H7 (cell line): Measurements from ENCODE around the gene CSF1. TPM values are rescaled to one million over a fixed set of nuclear protein-coding genes. Genes with fewer than 3 reads are reported as not detected.
"Not testable (repeated sequence)": the region's sequence is repeated elsewhere in the genome, so short reads cannot be mapped to it uniquely, and the experiment has no call there.

Experiments
- DNase-seq: peaks from one replicate; pipeline ENCODE4 v3.0.0; 2012
- H3K27me3 ChIP-seq: 2 replicates; pipeline ENCODE4 v1.6.0; 2011; ENCODE audit warnings: mild to moderate bottlenecking, low read length; ENCODE audit not compliant: control insufficient read depth, insufficient read depth
- H3K36me3 ChIP-seq: replicated peaks from 2 replicates; pipeline ENCODE4 v1.5.1; 2011; ENCODE audit warnings: low read length; ENCODE audit not compliant: control insufficient read depth, insufficient read depth
- H3K4me3 ChIP-seq: 2 replicates; pipeline ENCODE4 v1.5.1; 2011; ENCODE audit warnings: low read depth, mild to moderate bottlenecking, control low read depth, low read length, moderate library complexity; ENCODE audit not compliant: insufficient read depth
- total RNA-seq: library from RNA; depleted of rRNA; stranded (reverse); fragments of >200 nt; shearing (Covaris generic); gene quantifications from 2 replicates; pipeline ENCODE4 v1.2.3, GENCODE V29; 2014

Gene CSF1
- total RNA-seq, 1 experiment from 2014 or later, result 5.5 TPM

DNA sequence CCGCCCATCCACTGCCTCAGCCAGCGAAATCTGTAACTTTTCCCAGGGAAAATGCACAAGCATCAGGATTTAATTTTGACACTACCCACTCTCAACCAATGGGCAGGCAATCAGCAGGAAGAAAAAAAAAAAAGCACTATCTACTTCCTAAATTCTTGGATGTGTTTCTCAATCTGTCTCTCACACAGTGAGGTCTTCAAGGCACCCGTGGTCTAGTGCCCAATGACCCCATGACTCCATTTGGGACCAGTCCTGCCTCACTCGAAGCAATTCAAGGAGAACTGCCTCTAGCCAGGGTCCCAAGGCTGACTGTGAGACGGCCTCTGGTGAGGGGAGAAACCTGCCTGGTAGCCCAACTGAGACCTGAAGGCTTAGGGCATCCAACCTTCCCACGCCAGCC is 35.9 kb downstream of the CSF1 start:
- no peak for DNase-seq
- Histone ChIP-seq H3K4me3 (no peak overlapping the region), H3K36me3 (no peaks in the 10 kb centered on the region), H3K27me3 (no peaks in the 10 kb centered on the region)

GRCh38 chr1:109947582-109948284 is 37.1 kb downstream of the CSF1 start:
- H3K36me3 ChIP-seq, result no peaks in the 10 kb centered on the region
- H3K4me3 ChIP-seq, result no peak overlapping the region
- H3K27me3 ChIP-seq, result no peaks in the 10 kb centered on the region
- DNase-seq, result no peak

- no peaks in the 10 kb centered on the region for H3K27me3 ChIP-seq
- no peaks in the 10 kb centered on the region for H3K36me3 ChIP-seq
- no peak for DNase-seq
- H3K4me3 ChIP-seq, result no peak overlapping the region
These were observed 37.6 kb downstream of the CSF1 start for GRCh38 chr1:109948285-109948630.

DNA sequence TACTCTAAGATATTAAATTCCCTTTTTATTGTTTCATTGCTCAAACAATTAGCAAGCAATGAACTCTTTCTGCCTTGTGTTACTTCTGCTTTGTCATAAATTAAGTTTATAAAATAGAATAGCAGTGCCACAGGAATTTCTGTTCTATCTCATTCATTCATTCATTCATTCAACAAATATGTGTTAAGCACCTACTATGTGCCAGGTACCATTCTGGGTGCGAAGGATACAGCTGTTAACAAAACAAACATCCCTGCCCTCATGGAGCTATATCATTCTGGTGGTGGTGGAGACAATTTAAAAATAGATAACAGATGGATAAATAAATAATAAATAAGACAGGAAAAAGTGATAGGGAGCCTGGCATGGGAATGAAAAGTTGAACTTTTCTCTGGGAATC is 39.4 kb downstream of the CSF1 start:
- Histone ChIP-seq H3K36me3 (no peaks in the 10 kb centered on the region), H3K27me3 (no peaks in the 10 kb centered on the region), H3K4me3 (no peak overlapping the region)
- no peak for DNase-seq

- no peaks in the 10 kb centered on the region for H3K27me3 ChIP-seq
- no peak for DNase-seq
- no peaks in the 10 kb centered on the region for H3K36me3 ChIP-seq
- H3K4me3 ChIP-seq, result no peak overlapping the region
These were observed 39.9 kb downstream of the CSF1 start for GRCh38 chr1:109950509-109950908.

DNA sequence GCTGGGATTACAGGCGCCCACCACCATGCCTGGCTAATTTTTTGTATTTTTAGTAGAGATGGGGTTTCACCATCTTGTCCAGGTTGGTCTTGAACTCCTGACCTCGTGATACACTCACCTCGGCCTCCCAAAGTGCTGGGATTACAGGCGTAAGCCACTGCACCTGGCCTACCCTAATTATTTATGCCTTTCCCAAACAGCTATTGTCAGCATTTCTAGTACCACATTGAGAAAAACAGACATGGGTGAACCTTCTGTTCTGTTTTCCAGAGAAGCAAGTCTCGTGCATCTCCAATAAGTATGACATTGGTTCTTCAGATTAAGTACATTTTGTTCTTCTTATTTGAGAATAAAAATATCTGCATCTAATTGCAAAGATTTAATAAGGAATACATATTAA is 40.9 kb downstream of the CSF1 start:
- not testable (repeated sequence) for H3K36me3 ChIP-seq, DNase-seq

DNA sequence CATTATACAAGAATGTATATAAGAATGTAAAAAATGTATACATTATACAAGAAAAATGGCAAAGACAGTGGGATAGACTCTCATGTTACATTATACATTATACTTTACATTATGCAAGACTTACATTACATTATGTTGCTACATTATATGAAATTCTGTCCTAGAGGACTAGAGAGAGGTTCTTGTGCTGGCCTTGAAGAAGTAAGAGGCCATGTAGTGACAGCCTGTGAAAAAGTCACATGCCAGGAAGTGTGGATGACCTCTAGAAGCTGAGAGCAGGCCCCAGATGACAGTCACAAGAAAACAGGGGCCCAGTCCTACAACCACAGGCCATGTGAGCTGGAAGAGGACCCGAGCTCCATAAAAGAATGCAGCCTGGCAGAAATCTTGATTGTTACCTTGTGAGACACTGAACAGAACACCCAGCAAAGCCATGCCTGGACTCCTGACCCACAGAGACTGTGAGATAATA is 43.4 kb downstream of the CSF1 start:
- no peak for DNase-seq
- Histone ChIP-seq H3K4me3 (no peak overlapping the region), H3K27me3 (peaks cover 6% of the 10 kb centered on the region; the same call in 1 of the 2 replicates), H3K36me3 (no peaks in the 10 kb centered on the region)

More for the DNA sequence above, 40.9 kb downstream of the CSF1 start:
- H3K4me3 ChIP-seq, H3K27me3 ChIP-seq: not testable (repeated sequence)

- Histone ChIP-seq H3K36me3 (no peaks in the 10 kb centered on the region), H3K4me3 (no peak overlapping the region), H3K27me3 (peaks cover 8% of the 10 kb centered on the region; the same call in 1 of the 2 replicates)
- DNase-seq, result no peak
These were observed 49.0 kb downstream of the CSF1 start for GRCh38 chr1:109959632-109959973.

DNA sequence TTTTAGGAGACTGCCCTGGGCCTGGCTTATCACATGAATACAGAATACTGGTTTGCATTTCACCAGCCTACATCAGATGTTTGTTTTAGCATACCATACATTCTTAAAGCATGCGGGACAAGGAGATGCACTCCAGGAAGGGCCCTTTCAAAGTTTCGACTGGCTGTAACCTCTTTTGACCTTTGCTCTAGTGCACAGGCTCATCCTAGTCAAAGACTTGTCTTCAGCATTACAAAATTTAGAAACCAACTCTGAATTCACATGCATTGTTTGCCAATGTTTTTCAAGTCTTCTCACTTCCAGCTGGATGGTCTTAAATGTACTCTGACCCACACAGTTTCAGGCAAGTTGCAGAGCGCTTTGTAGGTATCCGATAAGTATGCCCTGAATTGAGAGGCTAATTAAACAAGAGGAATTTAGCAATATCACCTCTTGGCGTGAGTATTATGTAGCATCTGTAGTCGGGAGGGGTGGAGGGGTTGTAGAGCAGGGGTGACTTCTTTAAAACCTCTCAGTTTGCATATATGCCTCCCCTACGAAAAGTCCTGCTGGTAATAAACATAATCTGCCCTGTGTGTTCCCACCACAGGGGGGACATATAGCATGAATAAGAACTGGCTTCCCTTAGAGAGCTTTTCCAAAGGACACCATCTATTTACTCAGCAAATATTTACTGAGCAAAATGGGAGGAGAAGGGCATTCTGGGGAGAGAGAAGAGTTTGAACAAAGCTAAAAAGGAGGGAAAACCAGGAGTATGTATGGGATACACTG is 49.5 kb downstream of the CSF1 start:
- Histone ChIP-seq H3K36me3 (no peaks in the 10 kb centered on the region), H3K27me3 (peaks cover 8% of the 10 kb centered on the region; the same call in 1 of the 2 replicates), H3K4me3 (no peak overlapping the region)
- DNase-seq, result peak; percentile 60

DNA sequence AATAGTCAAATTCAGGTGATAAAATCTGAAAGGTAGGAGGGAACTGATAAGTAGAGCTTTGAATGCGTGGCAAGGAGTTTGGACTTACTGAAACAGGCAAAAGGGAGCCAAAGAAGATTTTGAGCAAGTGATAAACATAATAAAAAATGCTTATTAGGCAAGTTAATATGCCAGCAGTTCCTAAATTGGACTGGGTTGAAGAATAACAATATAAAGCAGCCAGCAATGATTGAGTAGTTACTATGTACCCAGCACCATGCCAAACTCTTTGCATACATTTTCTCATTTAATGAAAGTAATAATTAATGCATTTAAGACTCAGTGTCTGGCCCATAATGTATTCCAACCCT is 50.1 kb downstream of the CSF1 start:
- no peaks in the 10 kb centered on the region for H3K36me3 ChIP-seq
- peaks cover 8% of the 10 kb centered on the region; the same call in 1 of the 2 replicates for H3K27me3 ChIP-seq
- no peak for DNase-seq
- no peak overlapping the region for H3K4me3 ChIP-seq

DNA sequence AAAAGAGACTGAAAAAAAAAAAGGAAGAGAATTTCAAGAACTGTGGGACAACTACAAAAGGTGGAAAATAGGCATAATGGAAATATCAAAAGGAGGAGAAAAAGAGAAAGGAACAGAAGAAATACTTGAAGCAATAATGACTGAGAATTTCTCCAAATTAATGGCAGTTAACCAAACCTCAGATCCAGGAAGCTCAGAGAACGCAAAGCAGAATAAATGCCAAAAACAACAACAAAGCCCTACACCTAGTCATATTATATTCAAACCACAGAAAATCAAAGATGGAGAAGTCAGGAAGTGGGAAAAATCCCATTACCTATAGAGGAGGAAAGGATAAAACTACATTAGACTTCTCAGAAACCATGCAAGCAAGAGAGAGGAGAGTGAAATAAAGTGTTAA is 53.2 kb downstream of the CSF1 start:
- no peak for DNase-seq
- Histone ChIP-seq H3K36me3 (no peaks in the 10 kb centered on the region), H3K27me3 (peaks cover 2% of the 10 kb centered on the region; the same call in 1 of the 2 replicates)

DNA sequence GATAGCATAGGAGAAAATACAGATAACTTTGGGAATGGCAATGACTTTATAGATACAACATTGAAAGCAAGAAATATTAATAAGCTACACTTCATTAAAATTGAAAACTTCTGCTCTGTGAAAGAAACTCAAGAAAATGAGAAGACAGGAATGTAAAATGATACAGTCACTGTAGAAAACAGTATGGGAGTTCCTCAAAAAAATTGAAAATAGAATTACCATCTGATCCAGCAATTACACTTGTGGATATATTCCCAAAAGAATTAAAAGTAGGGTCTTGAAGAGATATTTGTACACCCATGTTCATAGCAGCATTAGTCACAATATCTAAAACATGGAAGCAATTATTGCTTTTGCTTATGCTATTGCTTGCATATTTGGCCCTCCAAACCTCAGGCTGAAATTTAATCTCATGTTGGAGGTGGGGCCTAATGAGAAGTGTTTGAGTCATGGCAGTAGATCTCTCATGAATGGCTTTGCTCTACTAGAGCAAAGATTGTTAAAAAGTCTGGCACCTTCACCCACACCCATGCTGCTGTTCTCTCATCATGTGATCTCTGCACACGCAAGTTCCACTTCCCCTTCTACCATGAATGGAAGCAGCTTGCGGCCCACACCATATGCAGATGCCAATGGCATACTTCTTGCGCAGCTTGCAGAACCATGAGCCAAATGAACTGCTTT is 58.6 kb downstream of the CSF1 start:
- Histone ChIP-seq H3K36me3 (no peaks in the 10 kb centered on the region), H3K4me3 (no peak overlapping the region), H3K27me3 (no peaks in the 10 kb centered on the region)
- DNase-seq, result no peak

More for the DNA sequence above, 53.2 kb downstream of the CSF1 start:
- H3K4me3 ChIP-seq, result no peak overlapping the region

DNA sequence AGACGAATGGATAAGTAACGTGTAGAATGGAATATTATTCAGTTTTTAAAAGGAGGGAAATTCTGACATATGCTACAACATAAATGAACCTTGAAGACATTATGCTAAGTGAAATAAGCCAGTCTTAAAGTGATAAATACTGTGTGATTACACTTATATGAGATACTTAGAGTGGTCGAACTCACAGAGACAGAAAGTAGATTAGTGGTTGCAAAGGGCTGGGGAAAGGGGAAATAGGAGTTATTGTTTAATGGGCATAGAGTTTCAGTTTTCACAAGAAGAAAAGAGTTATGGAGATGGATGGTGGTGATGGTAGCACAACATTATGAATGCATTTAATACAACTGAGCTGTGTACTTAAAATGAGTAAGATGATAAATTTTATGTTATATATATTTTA is 59.3 kb downstream of the CSF1 start:
- DNase-seq, result no peak
- H3K27me3 ChIP-seq, result no peaks in the 10 kb centered on the region
- H3K4me3 ChIP-seq, result no peak overlapping the region
- no peaks in the 10 kb centered on the region for H3K36me3 ChIP-seq

- H3K27me3 ChIP-seq, result no peaks in the 10 kb centered on the region
- no peaks in the 10 kb centered on the region for H3K36me3 ChIP-seq
- H3K4me3 ChIP-seq, result no peak overlapping the region
- DNase-seq, result no peak
These were observed 60.9 kb downstream of the CSF1 start for GRCh38 chr1:109971559-109971958.

DNA sequence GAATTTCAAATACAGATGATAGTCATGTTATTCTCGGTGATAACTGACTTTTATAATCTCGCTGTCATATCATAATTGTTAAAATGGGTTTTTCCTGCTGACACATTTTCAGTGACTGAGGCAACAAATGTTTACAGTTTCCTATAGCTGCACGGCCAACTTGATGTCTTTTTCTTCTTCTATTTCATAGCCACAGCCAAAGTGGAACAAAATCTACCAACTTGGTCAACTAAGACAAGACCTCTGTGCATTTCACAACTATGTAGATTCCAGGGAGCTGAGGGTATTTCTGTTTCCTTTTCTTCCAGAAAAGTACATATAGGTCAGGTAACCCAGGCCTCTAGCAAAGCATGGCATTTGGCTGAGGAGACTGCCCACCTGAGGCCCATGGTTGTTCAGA is 63.5 kb downstream of the CSF1 start:
- Histone ChIP-seq H3K36me3 (no peaks in the 10 kb centered on the region), H3K27me3 (peaks cover 2% of the 10 kb centered on the region; the same call in 1 of the 2 replicates), H3K4me3 (no peak overlapping the region)
- DNase-seq, result no peak
